Stimulated activated CD8-positive, alpha-beta memory T cell treated with anti-CD3 and anti-CD28 coated beads, Interleukin-7, amount 100 ng/mL, for 48 hours (primary cell): Measurements from ENCODE around the gene PPP2R3A.

ENCODE experiments used
- DNase-seq, 2 donors: peaks; one replicate each; pipeline ENCODE4 v3.0.0-alpha.2; 2020; ENCODE audit warnings: low read depth in 1 of 2; ENCODE audit errors: extremely low read depth in 1 of 2

PPP2R3A gene

DNA sequence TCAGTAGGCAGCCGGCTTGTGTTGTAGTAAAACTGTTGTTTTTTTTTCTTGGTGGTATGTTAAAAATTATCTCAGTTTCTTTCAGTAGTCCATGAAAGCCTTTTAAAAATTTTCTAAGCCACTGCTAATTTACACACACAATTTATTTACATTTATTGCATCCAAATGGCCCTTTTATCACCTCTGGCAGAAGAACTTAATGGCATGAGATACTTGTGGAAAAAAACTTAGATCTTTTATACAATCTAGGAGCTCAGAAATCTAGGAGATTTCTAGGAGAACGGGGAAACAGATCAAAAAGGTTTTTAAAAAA is 1.4 kb downstream of the PPP2R3A start:
- DNase-seq: no peak

DNA sequence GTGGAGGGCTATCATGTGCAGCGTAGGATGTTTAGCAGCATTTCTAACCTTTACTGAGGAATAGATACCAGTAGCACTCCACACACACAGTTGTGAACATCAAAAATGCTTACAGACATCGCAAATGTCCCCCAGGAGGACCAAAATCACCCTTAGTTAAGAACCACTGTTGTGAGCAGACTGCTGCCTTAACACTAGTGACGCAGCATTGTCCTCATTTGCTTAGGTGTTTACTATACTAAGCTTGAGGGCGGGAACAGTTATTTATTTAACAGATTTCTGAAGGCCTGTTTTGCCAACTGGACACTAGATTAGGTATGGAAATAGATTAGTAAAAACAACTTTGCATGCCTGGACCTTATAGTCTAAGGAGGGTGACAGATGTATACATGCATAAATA is 2.3 kb downstream of the PPP2R3A start:
- no peak for DNase-seq

DNA sequence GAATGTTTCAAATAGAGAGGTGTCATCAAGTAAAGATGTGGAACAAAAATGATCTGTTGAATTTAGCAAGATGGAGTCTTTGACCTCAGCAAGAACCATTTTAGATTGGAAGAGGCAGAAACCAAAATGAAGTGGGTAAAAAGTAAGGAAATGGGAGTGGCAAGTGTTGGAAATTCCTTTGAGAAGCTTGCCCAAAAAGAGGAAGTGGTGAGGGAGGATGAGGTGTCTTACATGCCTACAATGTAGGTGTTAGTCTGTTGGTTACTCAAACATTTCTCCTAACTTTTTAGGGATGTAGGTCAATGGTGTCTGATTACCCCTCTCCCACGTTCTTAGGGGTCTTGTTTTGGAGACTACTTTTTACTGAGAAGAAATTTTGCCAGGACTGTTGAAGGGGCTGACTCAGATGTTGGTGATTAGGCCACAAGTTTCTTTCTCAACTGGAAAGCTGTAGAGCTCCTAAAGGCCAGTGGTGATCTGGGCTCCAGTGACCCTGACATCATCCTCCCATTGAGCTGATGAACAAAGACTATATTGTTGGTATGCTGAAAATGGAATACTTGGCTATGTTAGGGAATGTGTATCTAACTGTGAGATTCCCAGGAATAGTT is 5.1 kb downstream of the PPP2R3A start:
- no peak for DNase-seq

DNA sequence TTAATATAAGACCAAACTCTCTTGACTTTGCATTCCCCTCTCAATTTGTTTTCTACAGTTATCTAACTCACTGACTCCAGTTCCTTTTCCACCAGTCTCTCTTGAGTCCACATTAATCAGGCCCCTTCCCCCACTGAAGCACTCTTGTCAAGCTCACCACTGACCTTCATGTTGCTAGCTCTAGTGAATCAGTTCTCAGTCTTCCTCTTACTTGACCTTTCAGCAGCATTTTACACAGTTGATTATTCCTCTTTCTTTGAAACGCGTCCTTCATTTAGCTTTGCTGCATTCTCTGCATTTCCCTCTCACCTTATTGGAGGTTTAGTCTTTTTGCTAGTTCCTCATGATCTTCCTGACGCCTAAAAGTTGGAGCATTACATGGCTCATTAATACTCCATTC is 8.3 kb downstream of the PPP2R3A start:
- DNase-seq: no peak

DNA sequence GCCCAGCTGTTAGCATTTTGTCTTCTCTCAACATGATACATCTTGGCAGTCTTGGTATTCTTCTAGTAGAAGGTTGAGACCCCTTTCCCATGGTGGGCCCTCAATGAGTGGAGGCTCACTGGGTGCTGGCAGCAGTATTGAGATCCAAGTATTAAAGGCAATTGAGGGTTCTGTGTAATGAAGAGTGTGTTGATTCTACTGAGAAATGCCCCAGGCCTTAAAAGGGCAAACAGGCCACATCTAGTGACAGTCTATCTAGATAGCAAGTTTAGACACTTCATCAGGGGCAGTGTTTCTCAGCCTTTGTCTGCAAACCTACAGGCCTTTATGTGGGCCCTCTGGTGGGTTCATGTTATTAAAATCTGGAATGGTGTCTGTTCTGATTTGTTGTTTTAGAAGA is 9.5 kb downstream of the PPP2R3A start:
- no peak for DNase-seq

DNA sequence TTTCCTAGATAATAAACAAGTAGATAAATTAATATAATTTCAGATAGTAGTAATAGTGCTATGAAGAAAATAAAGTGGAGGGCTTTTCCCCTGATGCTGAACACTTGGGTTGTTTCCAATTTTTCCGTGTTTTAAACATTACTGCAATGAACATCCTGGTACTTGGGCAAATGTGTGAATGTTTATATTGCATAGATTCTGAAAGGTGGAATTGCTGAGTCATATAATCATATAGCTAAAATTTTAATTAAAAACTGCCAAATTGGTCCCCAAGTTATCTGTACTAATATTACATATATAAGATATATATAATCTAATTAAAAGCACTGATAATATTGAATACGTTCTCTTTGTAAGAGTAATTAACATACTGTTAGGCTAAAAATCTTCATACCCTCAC is 10.0 kb downstream of the PPP2R3A start:
- DNase-seq: no peak

DNA sequence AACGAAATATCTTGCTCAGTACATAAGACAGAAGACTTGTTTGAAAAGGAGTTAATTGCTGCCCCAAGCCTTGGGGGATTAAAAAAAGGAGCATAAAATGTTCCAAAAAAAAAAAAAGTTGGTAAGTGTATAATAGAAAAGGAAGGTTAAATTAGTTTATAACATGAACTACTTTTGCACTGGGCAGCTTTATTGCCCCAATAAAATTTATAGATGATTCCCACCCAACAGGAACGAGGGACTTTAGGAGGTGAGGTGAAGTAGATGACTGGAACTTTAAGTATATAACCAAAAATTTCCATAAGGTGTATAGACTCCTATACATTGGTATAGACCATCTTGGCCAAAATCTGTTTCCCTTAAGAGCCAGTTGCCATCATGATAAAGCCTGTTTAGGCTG is 14.8 kb downstream of the PPP2R3A start:
- DNase-seq: no peak

DNA sequence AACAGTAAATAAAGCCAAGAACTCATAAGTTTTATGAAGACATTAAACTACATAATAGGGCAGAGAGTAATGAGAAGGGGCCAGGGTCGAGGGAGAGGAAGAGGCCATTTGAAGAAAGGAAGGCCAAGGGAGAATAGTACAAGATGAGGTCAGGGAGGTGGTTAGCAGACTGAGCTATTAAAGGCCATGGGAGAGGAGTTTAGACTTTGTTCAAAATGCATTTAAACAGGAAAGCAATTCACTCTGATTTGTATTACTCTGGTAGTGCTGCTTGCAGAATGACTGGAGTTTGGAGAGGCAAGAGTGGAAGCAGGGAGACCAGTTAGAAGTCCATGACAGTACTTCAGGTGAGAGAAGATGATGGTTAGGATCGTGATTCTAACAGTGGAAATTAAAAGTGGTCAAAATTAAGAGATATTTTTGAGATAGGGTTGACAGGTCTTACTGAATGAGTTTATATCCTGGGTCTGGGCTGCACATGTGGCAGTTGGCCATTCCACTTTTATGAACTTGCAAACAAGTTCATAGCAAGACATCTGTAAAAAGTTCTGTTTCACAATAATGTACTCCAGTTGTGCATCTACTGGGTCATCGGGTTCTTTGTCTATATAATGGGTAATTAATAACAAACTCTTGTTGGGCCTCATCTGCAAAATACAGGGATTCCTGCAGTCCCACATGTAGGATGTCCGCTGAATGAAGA is 16.3 kb downstream of the PPP2R3A start:
- DNase-seq: no peak

DNA sequence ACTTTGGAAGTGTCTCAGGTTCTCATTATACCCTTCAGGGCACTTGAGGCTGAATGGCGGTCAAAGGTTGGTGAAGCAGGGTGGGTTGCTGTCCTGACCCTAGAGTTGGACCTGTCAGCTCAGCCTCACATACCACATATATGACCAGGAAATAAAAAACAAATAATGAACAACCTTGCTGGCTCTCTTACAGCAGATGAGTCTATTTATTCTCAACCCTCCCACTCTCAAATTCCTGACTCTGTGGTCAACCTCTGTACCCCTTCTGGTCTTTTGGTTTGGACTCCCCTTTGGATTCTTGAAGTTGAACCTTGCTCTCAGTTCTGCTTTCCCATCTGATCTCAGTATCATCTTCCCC is 16.9 kb downstream of the PPP2R3A start:
- DNase-seq: no peak

DNA sequence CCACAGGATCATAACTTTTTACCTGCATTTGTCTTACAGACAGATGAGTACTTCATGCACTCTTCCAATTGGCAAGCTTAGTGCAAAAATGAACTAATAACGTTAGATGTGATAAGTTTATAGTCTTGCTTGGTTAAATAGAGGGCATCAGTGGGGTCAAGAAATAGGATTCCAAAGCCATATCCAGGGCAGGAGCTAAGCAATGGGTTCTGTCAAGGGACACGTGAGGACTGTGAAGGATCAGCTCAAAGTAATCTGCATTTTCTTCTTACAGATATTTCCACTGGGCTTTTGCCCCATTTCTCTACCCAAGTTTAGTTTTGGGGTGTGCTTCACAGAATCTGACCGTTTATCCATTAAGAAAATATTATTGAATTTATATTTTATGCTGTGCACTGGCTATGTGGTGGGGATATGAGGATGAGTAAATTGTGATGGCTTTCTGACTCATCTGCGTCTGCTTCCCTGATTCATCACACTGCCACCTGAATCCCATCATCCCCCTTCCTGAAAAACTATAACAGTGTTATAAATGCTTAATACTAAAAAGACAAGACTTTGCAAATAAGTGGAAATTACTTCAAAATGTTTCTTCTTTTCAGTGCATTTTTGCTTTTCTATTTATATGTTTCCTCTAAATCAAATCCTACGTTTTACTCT is 17.5 kb downstream of the PPP2R3A start:
- no peak for DNase-seq

DNA sequence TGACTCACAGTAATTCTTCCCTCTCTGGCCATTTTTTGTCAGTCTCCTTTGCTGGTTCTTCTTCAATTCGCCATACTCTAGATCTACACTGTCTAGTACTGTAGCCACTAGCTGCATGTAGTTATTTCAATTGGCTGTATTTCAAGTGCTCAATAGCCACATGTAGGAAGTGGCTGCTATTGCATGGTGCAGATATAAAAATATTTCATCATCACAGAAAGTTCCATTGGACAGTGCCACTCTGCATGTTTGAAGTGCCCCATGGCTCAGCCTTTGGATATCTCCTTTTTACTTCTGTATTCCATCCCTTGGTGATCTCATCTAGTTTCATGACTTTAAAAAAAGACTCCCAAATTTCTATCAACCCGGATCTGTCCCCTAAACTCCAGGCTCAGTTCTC is 22.1 kb downstream of the PPP2R3A start:
- no peak for DNase-seq

DNA sequence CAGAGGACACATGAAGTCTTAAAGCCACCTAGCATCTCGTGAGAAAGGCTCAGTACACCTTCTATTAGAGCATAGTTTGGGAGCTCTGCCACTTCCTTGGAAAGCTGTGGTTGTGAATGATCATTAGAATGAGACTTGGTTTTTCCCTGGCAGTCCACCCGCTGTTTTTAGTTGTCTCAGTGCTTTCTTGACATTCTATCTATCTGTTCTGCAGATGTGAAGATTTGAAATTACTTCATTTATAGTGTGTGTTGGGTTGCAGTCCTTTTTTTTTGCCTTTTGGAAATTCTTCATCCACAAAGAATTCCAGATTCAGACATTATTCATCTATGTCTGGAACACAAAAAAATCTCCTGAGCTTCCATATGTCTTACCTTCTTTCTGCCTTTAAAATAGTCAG is 23.7 kb downstream of the PPP2R3A start:
- no peak for DNase-seq

DNA sequence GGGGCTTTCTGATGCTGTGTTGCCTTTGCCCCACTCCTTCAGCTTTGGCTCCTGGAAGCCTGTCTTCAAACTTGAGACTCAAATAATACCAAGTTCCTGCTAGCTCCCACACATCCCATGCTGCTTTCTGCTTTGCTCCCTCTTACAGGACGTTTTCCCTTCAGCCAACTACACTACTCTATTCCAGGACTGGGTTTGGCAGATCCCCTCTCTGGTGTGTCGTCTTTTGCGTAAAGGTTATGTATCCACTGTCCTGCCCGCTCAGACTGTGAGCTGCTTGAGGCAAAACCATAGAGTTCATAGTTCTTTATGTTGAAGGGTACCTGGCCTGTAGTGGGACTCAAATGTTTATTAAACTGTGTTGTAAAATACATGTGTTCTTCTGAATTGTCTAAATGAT is 25.4 kb downstream of the PPP2R3A start:
- no peak for DNase-seq

DNA sequence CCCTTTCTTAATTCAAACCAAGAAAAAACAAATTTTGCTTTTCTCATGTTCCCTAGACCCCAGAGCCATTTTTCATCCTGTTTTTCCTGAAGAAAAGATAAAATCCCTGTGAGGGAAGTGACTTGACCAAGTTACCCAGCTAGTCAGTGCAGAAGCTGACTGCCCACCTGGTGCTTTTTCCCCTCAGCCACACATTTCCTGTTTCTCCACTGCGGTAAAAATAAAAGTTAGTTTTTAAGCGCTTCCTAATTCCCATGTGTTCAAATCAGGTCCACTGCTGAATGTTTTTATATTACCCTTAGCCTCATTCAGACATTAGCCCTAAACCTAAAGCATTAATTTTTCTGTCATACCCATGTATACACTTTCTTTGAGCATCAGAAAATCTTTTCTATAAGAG is 26.1 kb downstream of the PPP2R3A start:
- no peak for DNase-seq

DNA sequence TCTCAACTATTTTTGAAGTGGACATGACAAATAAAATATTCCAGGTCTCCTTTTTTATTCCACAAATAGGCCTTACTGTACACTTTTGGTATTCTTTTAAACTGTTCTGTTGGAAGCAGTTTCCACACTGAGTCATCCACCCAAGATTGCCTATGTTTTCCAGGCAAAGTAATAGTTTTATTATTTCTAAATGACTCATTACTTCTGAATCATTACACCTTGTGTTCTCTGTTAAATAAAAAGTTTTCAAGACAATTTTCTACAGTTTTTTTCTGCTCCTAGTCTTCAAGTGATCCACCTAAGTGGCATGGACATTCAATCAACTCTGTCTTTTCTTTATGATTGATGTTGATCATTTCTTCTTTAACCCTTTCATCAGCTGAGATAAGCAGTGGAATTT is 26.5 kb downstream of the PPP2R3A start:
- no peak for DNase-seq

DNA sequence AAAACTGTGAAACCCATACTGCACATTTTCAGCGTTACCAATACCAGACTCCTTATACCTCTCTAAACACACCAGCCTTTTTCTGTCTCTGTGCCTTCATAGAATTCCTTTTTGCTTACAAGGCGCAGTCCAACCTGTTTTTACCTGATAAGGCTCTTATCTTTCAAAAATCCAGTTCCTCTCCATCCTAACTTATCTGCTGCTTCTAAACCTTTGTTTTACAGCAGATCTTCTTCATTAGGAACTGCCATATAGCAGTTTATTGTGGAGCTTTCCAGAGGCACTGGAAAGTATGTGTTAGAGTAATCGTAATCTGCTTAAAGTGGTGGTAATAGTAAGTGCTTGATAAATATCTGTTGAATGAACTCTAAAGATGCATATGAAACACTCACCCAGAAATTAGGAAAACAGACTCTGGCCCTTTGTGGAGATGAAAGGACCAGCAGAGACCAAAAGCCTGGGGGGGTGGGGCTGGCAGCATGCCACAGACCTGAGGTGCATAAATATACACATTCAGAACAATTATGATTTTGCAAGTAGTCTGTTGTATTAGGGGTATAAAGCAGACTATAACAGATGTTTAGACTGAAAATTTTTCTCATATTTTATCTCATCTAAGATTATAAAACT is 29.3 kb downstream of the PPP2R3A start:
- DNase-seq: no peak

DNA sequence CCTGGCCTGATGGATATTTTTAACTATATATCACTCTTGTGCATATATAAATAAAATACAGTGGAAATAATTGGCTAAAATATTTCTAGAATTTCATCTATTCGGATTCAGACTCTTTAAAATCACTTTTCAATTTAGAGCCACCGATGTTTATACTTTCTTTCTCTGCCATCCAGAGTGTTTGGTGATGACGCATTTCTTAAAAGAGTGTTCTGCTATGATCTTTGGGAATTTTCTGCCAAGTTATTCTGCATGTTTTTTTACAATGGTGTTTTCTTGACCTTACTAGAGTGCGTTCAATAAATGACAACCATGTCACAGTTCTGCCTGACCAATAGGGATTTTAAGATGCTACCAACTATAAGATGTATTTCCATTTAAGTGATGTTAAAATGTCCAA is 30.2 kb downstream of the PPP2R3A start:
- no peak for DNase-seq

DNA sequence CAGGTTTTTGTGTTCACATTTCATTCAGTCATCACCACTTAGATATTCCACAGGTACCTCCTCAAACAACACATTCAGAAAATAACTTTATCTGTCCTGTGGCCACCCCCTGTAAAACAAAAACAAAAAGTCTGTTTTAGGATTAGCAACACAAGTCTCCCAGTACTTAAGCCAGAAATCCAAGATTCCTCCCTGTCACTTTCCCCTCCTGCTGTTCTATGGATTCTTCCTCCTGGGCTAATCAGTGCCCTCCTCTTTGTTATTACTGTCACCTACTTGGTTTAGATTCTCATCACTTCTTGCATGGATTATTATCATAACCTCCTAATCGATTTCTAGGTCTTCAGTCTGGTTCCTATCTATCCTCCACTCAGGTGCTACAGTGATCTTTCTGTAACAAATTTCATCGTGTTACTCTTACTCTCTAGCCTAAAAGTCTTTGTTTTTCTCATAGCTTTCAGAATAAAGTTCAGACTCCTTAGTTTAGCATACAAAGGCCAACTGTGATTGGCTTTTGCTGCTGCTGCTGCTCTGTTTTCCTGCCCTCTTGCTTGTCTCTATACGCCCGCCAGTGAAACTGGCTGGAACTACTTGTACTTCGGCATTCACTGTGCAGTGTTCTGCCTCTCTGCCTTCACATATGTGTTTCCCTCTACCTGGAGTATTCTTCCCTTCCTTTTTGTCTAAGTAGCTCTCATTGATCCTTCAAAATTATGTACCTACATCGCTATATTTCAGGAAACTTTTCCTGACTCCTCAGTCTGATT is 32.2 kb downstream of the PPP2R3A start:
- DNase-seq: no peak

DNA sequence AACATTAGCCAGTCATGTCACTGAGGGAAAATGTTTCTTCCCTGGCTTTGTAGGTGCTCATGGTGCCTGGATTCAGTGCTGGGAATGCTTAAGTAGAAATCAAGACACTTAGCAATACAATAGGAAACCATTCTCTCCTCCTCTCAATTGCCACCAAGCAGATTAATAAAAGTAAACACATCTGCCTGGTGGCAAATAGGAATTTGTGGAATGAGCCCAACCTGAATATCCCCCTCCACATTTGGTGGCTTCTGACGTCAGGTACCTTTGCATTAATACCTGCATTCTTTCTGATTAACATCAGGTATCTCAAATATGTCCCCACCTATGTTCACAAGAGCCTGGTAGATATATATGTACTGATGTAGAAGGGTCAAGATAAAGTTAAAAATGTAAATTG is 42.7 kb downstream of the PPP2R3A start:
- DNase-seq: no peak

DNA sequence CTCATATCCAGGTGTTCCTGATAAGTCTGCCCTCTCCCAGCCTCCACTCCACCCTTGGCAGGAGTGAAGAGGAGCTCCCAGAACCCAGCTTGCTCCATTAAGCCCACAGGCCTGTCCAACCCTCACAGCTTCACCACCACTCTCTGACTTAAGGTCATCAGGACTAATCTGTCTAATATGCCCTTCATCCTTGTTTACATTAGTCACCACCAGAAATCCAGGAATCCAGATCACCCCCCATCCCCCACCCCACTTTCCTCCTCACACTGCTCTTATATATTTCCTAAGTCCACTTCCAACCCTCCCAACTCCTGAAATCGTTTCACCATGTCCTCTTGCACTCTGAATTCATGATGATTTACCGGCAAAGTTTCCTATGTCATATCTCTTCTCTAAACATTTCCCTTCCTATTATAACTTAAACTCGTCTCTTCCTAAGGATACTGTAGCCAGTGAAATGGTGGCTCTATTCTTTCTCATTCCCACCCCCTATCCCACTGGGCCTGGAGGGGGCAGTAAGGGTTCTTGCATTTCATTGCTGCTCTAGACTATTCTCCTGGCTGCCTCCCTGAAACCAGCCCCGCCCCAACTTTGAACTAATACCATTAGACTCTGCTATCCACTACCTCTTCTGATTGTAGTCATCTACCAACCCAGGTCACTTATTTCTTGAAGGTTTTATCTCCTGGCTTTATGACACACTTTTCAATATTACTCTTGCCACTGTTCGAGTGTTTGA is 43.4 kb downstream of the PPP2R3A start:
- DNase-seq: no peak

DNA sequence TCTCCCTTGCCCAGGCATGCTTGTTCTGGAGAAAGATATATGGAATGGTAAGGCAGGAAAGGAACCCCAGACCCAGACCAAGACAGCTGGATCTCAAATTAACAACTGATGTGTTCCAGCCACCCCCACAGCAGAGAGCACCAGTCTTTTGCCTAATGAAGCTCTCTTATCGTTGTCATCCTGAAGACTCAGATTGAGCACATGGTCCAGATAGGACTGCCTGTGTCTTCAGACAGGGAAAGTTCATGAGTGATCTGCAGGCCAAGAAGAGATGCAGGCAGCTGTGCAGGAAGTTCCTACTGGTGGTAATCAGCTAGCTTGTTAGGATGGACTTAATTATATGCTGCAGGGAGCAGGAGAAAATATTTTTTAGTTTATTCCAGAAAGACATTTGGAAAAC is 53.3 kb downstream of the PPP2R3A start:
- DNase-seq: no peak
